ENCODE measurements around the gene SLC49A3. TPM values are rescaled to one million over a fixed set of nuclear protein-coding genes. Genes with fewer than 3 reads are reported as not detected.

SLC49A3 gene
- total and polyA plus RNA-seq, 2 of the 13 experiments (the other 11 are each of a cell fraction or from before 2014, with no cell fraction given) = 0.07 to 0.17 TPM

GRCh38 chr4:683982-684622 is 4.8 kb downstream of the SLC49A3 start (continued):
- no peak for TF ChIP-seq SNAPC4 (CRISPR knock-in tag; IDR thresholded peaks at IDR 0.05)
- peak; percentile 75; the same call in 1 of the 2 replicates for TF ChIP-seq ZNF331 (CRISPR knock-in tag; IDR thresholded peaks at IDR 0.05)
- 0 out of 2 replicates have a peak, but pooled peaks have one; percentile 51 for TF ChIP-seq ZSCAN31 (CRISPR knock-in tag; IDR thresholded peaks at IDR 0.05; ENCODE audit: low read depth)
- no peak for TF ChIP-seq DMAP1 (CRISPR knock-in tag; IDR thresholded peaks at IDR 0.05)
- no peak for TF ChIP-seq ZNF318 (CRISPR knock-in tag; IDR thresholded peaks at IDR 0.05)
- peak; percentile 72; the same call in 1 of the 2 replicates for TF ChIP-seq ZGPAT (CRISPR knock-in tag; IDR thresholded peaks at IDR 0.05)
- no peak for TF ChIP-seq NFRKB (IDR thresholded peaks at IDR 0.05)
- TF ChIP-seq ZNF609 (CRISPR knock-in tag; IDR thresholded peaks at IDR 0.05; ENCODE audit: borderline replicate concordance) = 0 out of 2 replicates have a peak, but pooled peaks have one; percentile 35
